Activated T-helper 1 cell treated with anti-CD3 and anti-CD28 coated beads, Interleukin-12 subunit alpha, Interleukin-12 subunit beta, Interleukin-2, Interleukin-4 antibody, amounts not matched to agents 30 ng/mL and 10 ng/mL and 1 ng/mL, durations not matched to agents 14 hours and 24 hours and 36 hours (primary cell): Measurements from ENCODE around the gene MCUR1. TPM values are rescaled to one million over a fixed set of nuclear protein-coding genes. Genes with fewer than 3 reads are reported as not detected.

ENCODE experiments used
- total RNA-seq: library from RNA; stranded (reverse); gene quantifications from 2 replicates; pipeline ENCODE4 v1.2.3, GENCODE V29; 2022

MCUR1 gene
- total RNA-seq, 1 donor from 2014 or later: 37.8 TPM

Other genes starting within 250 kb of the MCUR1 start
- gene SIRT5, start 240.0 kb downstream of the MCUR1 start, total RNA-seq: 8.4 and 10.1 TPM in 2 replicates
- 97.7 and 100 TPM in 2 replicates for gene NOL7, start 199.2 kb downstream of the MCUR1 start, total RNA-seq
- gene RANBP9, start 102.7 kb downstream of the MCUR1 start, total RNA-seq: 58.4 and 60.1 TPM in 2 replicates
- not detected in 2 replicates for gene RNF182, start 110.4 kb upstream of the MCUR1 start, total RNA-seq